NCI-H460 (cell line): ENCODE measurements around the gene PREP. TPM values are rescaled to one million over a fixed set of nuclear protein-coding genes. Genes with fewer than 3 reads are reported as not detected.

Source experiments
- DNase-seq: peaks from one replicate; pipeline ENCODE4 v3.0.0-alpha.2; 2016; ENCODE audit warnings: low read depth; ENCODE audit errors: extremely low read depth
- total RNA-seq: library from RNA; depleted of rRNA; stranded (reverse); fragments of >200 nt; shearing (Covaris generic); gene quantifications from 2 replicates; pipeline ENCODE4 v1.2.3, GENCODE V29; 2014

The PREP gene
- total RNA-seq, 1 experiment from 2014 or later = 13.1 TPM

DNA sequence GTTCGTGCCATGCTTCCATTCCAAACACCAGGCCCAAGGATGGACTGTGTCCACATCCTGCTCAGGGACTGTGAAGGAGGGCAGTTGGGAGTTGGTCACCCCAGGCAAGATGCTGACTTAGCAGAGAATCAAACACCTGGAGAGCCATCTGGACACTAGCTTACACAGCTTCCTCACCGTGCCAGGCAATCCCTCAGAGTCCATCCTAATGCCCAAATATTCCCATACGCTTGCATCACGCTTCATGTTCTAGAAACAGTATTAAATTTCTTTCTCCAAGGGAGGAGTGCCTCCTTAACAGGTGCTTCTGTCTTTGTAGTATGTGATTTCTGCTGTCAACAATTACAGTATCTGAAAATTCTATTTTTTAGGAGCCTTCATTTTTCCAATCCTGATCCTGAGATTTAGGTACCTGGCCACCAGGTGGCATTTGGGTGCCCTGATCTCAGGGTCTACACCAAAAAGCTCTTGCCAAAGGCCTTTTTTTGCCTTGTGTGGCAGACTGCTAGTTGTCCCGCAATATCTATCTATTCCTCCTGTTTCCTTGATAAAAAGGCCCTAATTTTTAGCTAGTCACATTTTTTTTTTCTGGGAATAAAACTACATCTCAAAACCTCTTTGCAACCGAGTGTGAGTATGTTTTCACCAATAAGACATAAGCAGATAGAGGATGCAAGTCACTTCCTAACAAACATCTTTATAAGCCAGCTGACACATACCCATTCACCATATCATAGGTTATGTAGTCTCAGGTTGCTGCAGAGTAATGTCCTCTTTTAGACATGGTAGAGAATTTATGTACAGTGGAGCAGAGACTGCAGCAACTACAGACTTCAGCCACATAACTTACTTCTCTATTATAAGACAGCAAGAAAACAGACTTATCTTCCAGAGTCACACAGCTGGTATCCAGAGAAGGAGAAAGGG lies 85.0 kb downstream of the PREP start:
- no peak for DNase-seq

DNA sequence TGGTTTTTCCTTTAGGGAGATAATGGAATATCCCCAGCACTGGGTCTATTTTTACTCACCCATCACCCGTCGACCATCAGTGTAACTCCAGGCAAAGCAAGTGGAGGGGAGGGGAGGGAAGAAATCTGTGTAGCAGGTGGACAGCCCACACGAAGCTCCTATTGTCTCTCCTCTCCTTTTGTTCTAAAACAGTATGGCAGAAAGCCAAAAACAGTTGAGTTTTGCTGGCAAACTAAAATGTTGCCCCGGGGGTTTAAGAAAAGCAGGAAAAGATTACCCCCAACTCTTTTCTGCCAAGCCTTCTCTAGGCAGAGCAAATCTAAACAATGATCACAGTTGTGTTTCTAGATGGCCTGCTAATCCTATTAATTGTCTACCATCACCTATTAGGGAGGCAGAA lies 89.7 kb downstream of the PREP start:
- DNase-seq = no peak

DNA sequence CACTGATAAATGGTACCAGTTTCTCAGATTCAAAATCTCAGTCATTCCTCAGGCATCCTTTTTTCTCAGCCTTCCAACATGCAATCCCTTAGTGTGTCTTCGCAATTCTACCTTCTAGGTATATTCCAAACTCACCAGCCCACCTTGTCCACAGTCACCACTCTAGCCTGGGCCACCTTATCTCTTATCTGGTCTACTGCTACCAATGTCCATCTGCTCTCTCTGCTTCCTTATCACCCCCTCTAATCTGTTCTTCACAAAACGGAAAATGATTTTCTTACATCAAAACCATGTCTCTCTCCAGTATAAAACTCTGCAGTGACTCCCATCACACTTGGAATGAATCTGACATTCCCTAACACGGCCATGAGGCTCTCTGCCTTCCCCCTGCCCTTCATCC lies 91.9 kb downstream of the PREP start:
- DNase-seq = no peak

DNA sequence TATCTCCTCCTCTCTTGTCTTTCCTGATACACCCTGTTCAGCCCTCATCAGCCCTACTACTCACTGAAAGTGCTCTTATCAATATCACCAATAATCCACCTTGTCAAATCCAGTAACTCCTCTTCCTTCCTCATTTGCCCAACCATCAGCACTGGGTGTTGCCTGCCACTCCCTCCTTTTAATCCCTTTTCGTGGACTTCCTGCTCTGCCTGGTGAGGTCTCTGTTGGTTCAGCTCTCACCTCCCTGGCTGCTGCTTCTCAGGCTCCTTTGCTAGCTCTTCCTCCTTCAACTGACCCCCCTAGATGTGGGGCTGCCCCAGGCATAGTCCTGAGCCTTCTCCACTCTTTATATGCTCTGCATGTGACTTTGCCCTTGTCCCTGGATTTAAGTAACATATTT lies 92.5 kb downstream of the PREP start:
- DNase-seq = no peak

DNA sequence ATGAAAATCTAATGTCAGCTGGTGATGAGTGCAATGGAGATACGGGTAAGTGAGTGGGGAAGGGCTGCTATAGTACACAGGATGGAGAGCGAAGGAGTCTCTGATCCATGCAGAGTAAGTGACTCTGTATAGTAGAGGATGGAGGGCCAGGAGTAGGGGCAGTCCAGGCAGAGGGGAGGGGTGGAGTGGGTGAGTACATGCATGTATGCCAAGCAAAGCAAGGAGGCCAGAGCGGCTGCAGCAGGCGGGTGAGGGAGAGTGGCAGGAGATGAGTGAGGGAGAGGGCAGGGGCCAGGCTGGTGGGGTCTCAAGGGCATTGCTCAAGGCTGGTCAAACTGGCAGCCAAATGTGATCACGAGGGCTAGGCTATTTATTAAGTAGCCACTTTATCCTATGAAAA lies 94.0 kb downstream of the PREP start:
- DNase-seq = no peak

DNA sequence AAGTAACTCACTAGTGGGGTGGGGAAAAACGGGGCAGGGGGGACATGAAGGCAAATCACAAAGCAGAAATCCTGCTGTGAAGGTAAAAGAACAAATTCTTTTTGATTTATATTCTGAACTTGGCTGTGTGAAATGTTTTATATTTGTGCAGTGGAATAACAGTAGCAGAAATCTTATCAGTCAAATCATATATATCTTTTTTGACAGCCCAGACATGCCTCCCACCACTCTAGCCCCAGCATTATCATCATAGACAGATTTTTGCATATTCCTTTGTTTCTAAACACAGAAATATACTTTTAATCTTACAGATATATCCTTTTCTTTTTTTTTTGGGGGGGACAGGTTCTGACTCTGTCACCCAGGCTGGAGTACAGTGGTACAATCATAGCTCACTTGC lies 97.4 kb downstream of the PREP start:
- DNase-seq = no peak

DNA sequence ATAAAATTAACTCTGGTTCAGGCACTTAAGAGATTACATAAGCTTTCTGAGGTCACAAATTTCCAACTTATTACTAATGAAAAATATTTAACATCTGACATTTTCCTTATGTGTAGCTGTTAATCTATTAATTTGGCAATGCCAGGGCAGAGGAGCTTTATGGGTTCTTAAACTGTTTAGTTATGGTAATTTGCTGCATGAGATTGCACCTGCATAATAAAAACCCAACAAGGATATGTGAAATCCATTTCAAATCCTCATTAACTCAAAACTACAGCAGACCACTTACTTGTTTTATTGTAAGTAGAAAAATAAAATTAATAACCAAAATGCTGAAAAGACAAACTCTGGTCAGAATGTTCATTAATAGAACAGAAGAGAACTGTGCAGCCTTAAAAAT lies 98.1 kb downstream of the PREP start:
- no peak for DNase-seq

DNA sequence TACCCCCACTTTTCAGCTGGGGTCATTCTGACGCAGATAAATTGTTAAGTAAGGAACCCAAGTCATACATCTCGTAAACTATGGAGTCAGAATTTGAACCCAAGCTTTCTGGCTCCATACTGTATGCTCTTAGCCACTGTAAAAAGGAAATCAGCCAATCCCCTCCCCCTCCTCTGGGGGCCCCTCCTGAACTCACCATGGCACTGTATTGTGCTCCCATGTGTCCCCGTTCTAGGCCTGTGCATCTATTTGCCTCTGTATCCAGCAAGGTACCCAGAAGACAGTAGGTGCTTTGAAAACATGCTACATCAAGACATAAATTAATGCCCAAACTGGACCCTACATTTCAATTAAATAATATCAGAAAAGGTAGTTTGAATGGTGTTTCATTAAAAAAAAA lies 98.5 kb downstream of the PREP start:
- no peak for DNase-seq

DNA sequence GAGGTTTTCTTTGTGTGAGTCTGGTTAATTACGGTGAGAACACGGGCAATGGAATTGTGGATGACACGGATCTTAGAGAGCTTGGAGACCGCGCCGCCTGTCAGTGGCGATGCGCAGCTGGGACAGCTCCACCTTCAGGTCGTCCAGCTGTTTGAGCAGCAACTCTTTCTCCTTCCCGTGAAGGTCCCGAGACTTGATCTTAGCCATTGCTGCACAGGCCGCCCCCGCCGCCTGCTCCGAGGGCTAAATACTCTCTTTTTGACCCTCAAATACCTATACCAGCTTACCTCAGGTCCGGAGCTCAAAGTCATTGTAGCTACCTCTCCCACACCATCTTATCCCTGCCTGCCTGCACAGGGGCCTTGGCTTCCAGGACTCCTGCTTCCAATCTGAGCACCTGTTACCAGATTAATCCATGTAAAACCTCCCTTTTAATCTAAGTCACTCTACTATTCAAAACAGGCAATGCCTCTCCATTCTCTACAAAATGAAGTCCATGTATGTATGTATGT lies 100.2 kb downstream of the PREP start:
- DNase-seq = no peak

DNA sequence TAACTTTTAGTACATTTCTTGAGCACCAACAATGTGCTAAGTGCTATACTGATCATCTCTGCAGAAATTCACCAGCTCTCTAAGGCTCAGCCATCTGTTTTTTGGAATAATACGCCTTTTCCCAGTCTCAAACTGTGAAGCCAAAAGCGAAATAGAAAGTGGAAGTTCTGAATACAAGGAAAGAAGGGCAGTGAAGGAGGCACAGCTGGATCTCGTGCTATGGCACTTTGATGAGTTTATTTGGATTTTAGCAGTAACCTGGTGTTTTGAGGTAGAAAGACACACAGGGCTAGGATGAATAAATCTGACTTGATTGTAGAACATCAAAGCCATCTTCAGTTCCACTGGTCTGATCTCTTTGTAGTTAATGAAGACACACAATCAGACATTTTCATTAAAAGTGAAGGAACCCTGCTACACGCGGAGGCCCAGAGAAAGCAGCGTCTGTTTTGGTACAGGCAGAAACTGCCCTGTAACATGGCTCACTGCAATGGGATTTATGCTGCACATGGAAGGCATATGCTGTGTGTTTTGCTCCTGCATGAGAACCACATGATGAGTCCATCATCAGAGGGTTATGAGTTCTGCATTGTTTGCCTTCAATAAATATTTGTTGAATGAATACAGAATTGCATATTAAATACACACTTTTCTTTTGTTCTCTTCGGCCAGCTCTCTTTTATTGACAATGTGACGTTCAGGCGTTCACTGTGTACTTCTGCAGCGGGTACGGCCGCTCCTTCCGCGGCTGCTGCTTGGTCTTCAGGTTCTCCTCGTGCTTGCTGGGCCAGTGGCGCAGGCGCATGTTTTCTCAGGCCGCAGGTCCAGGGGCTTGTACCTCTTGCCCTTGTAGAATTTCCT lies 100.9 kb downstream of the PREP start:
- no peak for DNase-seq

DNA sequence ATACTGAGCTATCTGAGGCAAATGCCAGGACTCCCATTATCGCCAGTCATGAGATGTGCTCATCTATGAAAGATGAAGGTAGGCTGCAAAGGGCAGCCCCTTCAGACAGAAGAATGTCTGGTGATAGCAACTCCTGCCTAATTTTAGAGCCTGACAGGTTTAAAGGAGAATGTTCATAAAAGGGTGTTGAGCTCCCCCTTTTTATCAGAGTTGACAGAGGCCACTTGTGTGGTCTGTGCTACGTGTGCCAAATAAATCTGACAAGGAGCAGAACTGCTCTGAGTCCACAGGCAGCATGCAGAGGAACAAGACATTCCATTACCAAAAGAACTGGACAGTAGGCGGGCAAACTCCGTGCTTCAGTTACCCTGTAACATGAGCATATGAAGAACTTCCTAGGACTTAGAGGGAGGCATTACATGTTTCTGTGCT lies 101.8 kb downstream of the PREP start:
- DNase-seq = no peak

DNA sequence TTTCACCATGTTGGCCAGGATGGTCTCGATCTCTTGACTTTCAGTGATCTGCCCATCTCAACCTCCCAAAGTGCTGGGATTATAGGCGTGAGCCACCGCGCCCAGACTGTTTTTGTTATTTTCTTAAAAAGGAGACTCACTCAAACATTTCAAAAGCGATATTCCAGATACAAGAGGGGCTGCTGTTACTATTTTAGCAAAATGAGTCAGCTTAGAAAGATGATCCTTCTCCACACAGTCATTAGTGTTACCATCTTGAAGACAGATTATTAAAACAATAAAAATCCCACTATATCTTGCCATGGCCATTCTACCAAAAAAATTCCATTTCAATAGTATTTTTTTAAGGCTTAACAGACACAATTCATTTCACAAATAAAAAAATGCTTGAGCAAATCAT lies 102.8 kb downstream of the PREP start:
- no peak for DNase-seq

DNA sequence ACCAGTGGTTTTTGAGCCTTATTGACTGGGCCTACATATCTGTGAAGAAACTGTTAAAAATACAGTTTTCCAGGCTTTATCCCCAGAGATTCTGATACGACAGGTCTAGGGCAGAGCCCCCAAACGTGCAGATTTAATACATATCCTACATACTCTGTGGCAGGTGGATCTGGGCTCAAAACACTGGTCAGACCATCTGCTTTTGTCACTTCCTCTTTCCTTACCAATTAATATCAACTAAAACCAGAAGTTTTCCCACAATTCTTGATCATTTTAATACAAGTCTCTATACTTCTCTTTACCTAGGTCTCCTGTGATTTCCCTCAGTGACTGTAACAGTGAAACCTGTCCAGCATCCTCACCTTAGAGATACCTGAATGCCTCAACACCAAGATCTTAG lies 108.8 kb downstream of the PREP start:
- no peak for DNase-seq

DNA sequence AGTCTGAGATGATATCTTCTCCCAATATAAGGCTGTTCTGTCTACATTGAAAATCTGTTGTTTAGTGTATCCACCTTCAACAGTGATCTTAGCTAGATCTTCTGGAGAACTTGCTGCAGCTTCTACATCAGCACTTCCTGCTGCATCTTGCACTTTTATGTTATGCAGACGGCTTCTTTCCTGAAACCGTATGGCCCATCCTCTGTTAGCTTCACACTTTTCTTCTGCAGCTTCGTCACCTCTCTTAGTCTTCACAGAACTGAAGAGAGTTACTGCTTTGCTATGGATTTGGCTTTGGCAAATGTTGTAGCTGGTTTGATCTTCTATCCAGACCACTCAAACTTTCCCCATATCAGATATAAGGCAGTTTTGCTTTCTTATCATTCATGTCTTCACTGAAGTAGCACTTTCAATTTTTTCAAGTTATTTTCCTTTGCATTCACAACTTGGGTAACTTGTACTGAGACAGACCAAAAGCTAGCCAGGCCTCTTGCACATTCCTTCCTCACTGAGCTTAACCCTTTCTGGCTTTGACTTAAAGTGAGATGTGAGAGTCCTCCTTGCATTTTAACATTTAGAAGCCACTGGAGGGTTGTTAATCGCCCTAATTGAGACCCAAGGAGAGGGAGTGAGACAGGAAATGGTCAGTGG lies 110.1 kb downstream of the PREP start:
- DNase-seq = no peak

DNA sequence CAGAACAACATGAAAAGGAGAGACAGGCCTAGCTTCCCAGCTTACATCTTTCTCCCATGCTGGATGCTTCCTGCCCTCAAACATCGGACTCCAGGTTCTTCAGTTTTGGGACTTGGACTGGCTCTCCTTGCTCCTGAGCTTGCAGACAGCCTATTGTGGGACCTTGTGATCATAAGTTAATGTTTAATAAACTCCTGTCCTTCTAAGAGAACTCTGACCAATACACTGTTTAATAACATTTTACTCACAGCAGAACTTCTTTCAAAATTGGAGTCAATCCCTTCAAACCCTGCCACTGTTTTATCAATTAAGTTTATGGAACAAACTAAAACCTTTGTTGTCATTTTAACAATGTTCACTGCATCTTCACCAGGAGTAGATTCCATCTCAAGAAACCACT lies 111.4 kb downstream of the PREP start:
- DNase-seq = no peak

DNA sequence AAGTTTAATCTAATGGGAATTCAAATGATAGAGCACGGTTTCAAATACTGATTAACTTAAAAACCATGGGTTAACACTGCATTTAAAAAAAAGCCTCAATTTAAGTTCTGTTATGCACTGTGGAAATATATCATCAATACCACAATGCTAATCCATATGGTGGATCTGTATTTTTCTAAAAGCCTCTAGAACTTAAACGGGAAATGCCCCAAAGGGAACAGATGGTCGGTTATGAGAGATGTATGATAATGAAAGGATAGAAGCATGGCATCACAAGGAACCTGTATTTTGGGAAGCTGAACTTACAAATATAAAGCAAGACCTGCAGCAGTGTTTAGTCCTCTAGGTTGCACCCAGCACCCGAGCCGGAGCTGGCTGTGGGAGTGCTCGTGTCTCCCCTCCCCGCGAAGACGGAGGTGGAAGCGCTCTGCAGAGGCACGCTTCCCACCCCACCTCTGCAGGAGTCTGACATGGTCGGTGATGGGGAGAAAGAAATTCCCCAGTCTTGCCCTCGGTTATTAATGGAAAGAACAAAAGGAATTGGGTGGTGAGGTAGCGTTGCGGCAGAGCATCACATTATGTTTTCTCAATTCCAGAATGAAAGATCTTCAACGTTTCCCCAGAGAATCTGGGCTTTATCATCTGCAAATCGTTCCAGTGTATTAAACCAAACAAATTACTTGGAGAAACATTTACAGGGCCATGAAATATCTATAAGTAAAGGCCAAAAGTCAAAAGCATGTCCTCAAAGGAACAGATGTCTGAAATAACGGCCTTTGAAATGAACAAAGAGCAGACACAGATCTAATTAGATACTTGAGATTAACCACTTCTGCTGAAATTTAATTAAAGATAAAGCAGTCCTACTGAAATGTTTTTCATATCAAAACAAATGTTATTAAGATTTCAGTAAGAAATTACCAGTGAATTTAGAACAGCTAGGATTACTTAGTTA lies 120.0 kb downstream of the PREP start:
- no peak for DNase-seq

DNA sequence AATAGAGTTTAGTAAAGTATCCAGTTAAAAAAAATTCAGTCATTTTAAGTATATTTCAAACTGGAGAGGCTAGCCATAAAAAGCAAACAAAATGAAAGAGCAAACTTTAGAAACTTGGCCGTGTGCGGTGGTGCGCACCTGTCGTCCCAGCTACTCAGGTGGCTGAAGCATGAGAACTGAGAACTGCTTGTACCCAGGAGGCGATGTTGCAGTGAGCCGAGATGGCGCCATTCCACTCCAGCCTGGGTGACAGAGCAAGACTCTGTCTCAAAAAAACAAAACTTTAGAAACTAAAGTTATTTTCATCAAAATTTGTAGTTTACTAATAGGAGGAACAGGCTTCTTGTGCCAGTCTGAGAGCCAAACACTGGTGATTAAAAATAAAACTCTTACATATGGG lies 122.8 kb downstream of the PREP start:
- DNase-seq = no peak

DNA sequence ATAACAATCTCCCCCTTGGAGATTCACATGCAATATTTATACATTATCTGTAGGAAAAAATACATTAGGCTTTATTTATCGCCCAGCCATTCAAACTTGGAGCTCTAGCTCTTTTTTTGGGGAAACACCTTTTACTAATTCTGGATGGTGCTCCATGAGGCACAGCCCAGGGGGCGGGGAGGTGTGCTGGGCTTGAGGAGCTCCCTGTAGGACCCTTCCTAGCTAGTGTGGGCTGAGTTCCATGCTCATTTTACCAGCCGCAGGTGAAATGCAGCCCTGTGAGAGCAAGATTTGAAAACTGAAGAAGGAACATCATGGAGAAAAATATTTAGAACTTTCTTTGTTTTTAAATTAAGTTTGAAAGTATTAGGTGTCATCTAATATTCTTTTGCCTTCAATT lies 123.4 kb downstream of the PREP start:
- DNase-seq = no peak

DNA sequence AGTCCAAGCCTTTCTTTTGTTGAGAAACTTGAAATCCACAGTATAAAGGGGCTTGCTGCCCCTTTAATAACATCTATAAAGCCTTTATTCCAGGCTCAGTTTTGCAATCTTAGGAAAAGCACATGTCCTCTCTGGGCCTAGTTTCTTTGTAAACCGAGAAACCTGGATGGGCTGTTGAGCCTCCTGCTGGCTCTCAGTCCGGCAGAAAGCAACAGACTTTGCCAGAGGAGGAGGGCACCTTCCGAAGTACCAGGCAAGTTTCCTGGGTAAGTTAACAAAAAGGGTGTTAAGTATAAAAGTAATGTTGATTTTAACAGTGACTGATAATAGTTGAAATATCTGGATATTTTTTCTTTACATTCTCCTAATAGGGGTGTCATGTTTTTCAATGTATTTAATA lies 124.1 kb downstream of the PREP start:
- DNase-seq = no peak

DNA sequence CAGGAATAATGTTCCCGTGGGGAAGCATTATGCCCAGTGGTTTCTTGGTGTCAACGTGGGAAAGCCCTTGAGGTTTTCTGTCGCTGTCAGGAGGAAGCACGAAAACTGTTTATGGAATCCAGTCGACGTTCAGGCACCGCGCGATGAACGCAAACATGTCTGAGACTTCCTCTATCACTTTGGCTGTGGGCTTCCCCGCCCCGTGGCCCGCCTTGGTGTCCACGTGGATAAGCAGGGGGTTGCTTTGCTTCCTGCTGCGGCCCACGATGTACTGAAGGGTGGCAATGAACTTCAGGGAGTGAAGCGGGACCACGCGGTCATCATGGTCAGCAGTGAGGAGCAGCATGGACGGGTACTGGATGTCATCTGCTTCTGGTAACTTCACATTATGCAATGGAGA lies 124.8 kb downstream of the PREP start:
- DNase-seq = no peak
